OCI-LY1 (cell line): ENCODE results near the gene BRINP1.

Source experiments
- CTCF ChIP-seq: fragments of 200-600 bp; sonication (generic), shearing (Covaris generic); IDR thresholded peaks from 2 replicates; pipeline ENCODE4 v1.5.1; 2017; ENCODE audit warnings: mild to moderate bottlenecking, antibody characterized with exemption, low read length, moderate library complexity, mixed read lengths
- EZH2 ChIP-seq: fragments of 200-600 bp; sonication (generic), shearing (Covaris generic); IDR thresholded peaks from 2 replicates; pipeline ENCODE4 v1.8.0; 2017; ENCODE audit warnings: borderline replicate concordance, mixed run types, mild to moderate bottlenecking, antibody characterized with exemption, low read length, moderate library complexity, mixed read lengths

GRCh38 chr9:119398350-119398749 lies 29.1 kb upstream of the BRINP1 start:
- TF ChIP-seq CTCF (no peak), EZH2 (no peak)
